ENCODE results near the gene POU6F2.
"Not testable (repeated sequence)": the region's sequence is repeated elsewhere in the genome, so short reads cannot be mapped to it uniquely, and the experiment has no call there.

Gene POU6F2

GRCh38 chr7:38975944-38976392 lies 1.7 kb upstream of the POU6F2 start:
- in situ Hi-C loops (cut with MboI; ENCODE audit: low pct_unique_long_range_greater_than_20kb, low sequenced_read_pairs, unreplicated experiment), result no loop called here
- no peak for TF ChIP-seq CTCF (IDR thresholded peaks at IDR 0.05; ENCODE audit: extremely low read depth, insufficient read depth, missing control alignments)
- DNase-seq (ENCODE audit: low spot score), result no peak

- TF ChIP-seq CTCF (IDR thresholded peaks at IDR 0.05; ENCODE audit: extremely low read depth, insufficient read depth, missing control alignments), result no peak
- in situ Hi-C loops (cut with MboI; ENCODE audit: low pct_unique_long_range_greater_than_20kb, low sequenced_read_pairs, unreplicated experiment), result no loop called here
- DNase-seq (ENCODE audit: low spot score), result no peak
Measured at GRCh38 chr7:38978491-38978890, 782 bp downstream of the POU6F2 start.

GRCh38 chr7:38992203-38992602 lies 14.5 kb downstream of the POU6F2 start:
- no peak for TF ChIP-seq CTCF (IDR thresholded peaks at IDR 0.05; ENCODE audit: extremely low read depth, insufficient read depth, missing control alignments)
- in situ Hi-C loops (cut with MboI; ENCODE audit: low pct_unique_long_range_greater_than_20kb, low sequenced_read_pairs, unreplicated experiment), result no loop called here
- no peak for DNase-seq (ENCODE audit: low spot score)

- TF ChIP-seq CTCF (IDR thresholded peaks at IDR 0.05; ENCODE audit: extremely low read depth, insufficient read depth, missing control alignments), result no peak
- no peak for DNase-seq (ENCODE audit: low spot score)
- in situ Hi-C loops (cut with MboI; ENCODE audit: low pct_unique_long_range_greater_than_20kb, low sequenced_read_pairs, unreplicated experiment), result no loop called here
Measured at GRCh38 chr7:39001595-39001994, 23.9 kb downstream of the POU6F2 start.

- in situ Hi-C loops (cut with MboI; ENCODE audit: low pct_unique_long_range_greater_than_20kb, low sequenced_read_pairs, unreplicated experiment), result no loop called here
- no peak for TF ChIP-seq CTCF (IDR thresholded peaks at IDR 0.05; ENCODE audit: extremely low read depth, insufficient read depth, missing control alignments)
- DNase-seq (ENCODE audit: low spot score), result no peak
Measured at GRCh38 chr7:39002755-39003154, 25.0 kb downstream of the POU6F2 start.

GRCh38 chr7:39005036-39005435 lies 27.3 kb downstream of the POU6F2 start:
- in situ Hi-C loops (cut with MboI; ENCODE audit: low pct_unique_long_range_greater_than_20kb, low sequenced_read_pairs, unreplicated experiment), result no loop called here
- DNase-seq (ENCODE audit: low spot score), result no peak
- TF ChIP-seq CTCF (IDR thresholded peaks at IDR 0.05; ENCODE audit: extremely low read depth, insufficient read depth, missing control alignments), result no peak

- in situ Hi-C loops (cut with MboI; ENCODE audit: low pct_unique_long_range_greater_than_20kb, low sequenced_read_pairs, unreplicated experiment), result no loop called here
- no peak for TF ChIP-seq CTCF (IDR thresholded peaks at IDR 0.05; ENCODE audit: extremely low read depth, insufficient read depth, missing control alignments)
- DNase-seq (ENCODE audit: low spot score), result no peak
Measured at GRCh38 chr7:39005461-39005860, 27.8 kb downstream of the POU6F2 start.

GRCh38 chr7:39013049-39013939 lies 35.6 kb downstream of the POU6F2 start:
- DNase-seq (ENCODE audit: low spot score); in situ Hi-C loops (cut with MboI; ENCODE audit: low pct_unique_long_range_greater_than_20kb, low sequenced_read_pairs, unreplicated experiment): not testable (repeated sequence)
